Anterior cingulate cortex (tissue), 58 donors: ENCODE measurements around the gene ID3.

ENCODE experiments used
- DNase-seq, 58 donors: peaks; one replicate each; lab custom pipeline; 2025; lab: John Stamatoyannopoulos, UW

ID3 gene

DNA sequence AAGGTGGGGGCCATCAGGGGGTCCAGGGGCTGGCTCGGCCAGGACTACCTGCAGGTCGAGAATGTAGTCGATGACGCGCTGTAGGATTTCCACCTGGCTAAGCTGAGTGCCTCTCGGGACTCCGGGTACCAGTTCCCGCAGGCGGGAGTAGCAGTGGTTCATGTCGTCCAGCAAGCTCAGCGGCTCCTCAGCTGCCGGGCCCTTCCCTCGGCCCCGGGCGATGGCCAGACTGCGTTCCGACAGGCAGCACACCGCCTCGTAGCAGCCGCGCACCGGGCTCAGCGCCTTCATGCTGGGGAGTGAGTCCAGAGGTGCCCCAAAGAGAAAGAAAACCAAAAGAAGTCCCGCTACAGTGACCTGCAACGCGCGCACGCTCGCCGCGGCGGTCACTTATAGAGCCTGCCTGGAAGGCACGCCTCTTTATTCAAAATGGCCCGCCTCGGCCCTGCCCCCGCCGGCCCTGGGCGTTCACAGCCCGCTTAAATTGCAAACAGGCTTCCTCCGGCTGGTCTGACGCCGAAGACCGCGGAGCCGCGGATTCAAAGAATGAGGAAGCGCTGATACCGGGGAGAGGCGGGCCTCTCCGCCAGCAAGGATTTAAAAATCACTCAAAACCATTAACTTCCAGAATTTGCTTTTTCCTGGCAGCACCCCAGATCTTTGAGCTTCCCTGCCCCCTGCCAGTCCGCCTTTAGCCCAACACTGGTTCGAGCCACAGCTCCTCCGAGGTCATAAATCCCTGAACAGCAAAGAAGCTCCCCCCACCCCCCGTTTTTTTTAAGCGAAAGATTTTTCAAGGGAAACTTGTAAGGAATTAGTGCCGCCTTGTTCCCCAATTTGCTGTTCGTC is at the start of gene ID3:
Gene ID3, minus strand, starts transcription at position 366 of the 849 bp plus-strand sequence. Its CDS starts 75 bp downstream, at position 291.
- DNase-seq, result peak in 55 of 58 donors; percentile 19 to 94 (median 79)

GRCh38 chr1:23607944-23608343 is 48.6 kb upstream of the ID3 start:
- no peak for DNase-seq

- DNase-seq, result no peak
These were observed 42.9 kb upstream of the ID3 start for GRCh38 chr1:23601968-23602876.

DNA sequence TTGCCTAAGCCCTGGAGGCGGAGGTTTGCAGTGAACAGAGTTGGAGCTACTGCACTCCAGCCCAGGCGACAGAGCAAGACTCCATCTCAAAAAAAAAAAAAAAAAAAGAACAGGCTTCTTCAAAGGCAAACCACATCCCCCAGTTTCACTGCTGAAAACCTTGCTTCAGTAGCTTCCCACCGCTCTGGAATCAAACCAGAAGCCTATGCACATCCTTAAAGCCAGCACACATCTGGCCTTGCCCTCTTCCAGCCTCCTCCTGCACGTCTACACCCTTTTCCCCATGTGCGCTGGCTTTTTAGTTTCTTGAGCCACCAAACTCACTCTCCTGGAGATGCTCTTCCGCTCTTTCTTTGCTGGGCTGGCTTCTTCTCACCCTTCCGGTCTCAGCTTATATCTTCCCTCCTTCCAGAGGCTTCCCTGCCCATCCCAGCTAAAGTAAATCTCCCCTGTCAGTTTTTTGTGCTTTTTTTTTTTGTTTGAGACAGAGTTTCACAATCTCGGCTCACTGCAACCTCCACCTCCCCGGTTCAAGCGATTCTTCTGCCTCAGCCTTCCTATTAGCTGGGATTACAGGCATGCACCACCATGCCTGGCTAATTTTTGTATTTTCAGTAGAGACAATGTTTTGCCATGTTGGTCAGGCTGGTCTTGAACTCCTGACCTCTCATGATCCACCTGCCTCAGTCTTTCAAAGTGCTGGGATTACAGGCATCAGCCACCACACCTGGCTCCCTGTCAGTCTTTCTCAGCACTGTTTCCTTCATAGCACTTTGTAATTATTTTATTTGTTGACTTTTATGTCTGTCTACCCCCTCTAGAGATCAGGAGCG is 42.0 kb upstream of the ID3 start:
- no peak for DNase-seq

GRCh38 chr1:23600283-23600682 is 41.0 kb upstream of the ID3 start:
- DNase-seq, result no peak

GRCh38 chr1:23599125-23599524 is 39.8 kb upstream of the ID3 start:
- DNase-seq, result no peak

GRCh38 chr1:23598424-23598823 is 39.1 kb upstream of the ID3 start:
- DNase-seq, result peak in 6 of 58 donors; percentile 2 to 19 (median 11)

GRCh38 chr1:23597635-23598388 is 38.5 kb upstream of the ID3 start:
- no peak for DNase-seq

DNA sequence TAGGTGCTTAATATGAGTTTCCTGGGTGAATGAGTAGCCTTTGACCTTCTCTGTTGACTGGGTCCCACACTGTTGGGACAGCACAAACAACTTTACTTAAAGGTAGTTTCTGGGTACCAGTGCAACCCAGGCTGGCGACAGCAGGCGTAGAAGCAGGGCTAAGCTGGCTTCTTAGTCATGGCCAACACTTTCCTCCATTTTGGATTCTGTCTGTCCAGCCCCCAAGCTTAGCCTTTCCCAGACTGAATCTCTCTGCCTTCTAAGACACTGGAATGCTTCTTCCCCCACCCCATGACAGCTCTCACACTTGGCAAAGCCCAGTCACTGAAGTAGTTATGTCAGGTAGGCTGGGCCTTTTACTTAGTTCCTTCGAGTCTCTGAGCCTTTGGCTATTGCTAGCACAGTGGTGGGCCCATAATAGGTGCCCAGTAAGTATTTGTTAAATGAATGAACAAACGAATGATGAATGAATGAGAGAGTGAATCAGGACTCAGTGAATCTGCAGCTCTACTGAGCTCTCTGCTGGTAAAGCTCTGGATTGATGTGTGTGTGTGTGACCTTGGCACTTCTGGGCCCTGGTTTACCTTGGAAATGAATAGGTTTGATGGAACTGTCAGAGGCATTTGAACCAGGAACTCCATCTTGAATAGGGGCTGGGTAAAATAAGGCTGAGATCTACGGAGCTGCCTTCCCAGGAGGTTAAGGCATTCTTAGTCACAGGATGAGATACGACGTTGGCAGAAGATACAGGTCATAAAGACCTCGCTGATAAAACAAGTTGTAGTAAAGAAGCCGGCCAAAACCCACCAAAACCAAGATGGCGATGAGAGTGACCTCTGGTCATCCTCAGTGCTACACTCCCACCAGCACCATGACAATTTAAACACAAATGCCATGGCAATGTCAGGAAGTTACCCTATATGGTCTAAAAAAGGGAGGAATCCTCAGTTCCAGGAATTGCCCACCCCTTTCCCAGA is 37.4 kb upstream of the ID3 start:
- no peak for DNase-seq

DNA sequence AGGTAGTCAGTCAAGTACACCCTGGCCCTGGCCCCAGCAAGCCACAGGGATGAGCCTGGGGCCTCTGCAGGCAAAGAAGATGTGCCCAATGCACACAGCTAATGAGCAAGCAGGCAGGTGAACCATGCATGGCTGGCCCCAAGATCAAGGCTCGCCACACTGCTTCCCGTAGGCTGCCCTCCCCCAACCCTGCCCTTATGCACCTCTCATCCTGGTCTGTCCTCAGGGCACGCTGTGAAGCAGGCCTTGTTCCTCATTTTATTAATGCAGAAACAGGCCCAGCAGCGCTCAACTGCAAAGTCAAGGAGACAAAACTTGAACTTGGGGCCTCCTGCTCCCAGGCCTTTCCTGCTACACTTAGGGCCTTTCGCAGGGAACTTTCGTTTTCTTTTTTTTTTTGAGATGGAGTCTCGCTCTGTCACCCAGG is 35.6 kb upstream of the ID3 start:
- DNase-seq, result no peak

DNA sequence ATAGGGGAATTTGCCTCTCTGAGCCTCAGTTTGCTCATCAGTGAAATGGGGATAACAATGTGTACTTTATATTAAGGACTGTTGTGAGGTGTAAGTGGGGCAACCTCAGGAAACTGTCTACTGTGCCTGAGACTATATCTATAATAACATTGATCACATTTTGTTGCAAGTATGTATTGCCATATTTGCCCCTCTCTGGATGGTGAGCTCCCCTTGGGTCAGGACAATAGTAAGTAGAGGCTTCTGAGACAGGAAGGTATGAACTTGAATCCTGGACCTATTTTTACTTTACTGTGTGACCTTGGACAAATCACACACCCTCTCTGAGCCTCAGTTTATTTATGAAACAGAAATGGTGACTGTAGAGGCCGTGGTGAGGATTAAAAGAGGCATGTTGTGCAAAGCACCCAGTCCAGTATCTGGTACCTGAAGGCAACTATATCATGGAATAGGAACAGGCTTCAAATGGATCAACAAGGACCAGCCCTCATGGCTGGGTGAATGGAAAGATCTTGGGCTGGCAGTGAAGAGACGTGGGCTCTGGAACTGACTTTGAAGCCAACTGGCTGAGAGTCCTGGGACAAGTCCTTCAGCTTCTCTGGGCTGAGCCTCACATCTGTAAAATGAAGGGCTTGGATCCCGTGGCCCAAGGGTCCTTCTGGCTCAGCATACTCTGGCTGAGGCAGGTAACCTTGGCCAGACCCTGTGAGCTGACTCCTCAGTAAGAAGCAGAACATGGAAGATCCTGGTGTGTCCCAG is 35.0 kb upstream of the ID3 start:
- DNase-seq, result no peak

DNA sequence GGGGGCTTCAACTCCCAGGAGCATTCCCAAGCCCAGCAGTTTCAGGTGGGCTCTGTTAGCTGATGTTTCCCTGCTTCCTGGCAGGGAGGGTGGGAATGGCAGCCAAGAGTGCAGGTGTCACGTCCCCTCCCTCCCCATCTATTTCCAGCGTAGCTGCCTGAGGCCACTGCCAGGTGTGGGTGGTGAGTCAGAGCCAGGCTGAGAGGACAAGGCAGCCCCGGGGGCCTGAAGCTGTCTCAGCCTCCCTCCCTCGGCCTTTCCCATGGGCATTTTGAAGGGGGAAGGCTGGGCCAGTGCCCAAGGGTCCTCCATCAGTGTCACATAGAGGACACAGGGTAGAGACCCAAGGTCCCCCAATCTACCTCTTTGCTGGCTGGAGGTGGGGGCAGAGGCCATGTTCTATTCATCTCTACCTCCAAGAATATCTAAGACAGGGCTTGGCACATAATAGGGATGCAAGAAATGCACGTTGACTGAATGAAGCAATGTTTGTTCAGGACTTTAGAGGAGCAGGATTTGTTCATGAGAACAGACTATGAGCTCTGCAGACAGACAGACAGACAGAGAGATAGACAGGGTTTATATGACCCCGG is 34.4 kb upstream of the ID3 start:
- DNase-seq, result no peak

DNA sequence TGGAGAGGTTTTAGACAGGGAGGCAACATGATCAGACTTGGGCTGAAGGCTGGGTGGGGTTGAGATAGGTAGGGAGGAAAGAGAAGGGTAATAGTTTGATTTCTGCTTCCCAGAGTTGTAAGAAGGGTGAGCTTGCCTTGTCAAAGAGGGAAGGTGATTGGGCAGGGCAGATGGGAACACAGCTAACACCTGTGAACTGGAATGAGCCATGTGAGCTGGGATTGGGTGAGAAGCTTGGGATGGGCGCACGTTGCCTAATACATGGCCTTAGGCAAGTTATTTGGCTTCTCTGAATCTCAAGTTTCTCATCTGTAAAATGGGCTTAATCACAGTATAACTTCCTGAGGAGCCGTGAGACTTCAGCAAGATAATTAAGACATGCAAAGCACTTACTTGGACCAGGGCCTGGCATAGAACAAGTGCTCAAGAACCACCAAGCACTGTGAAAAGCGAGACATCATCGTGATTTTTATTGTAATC is 33.8 kb upstream of the ID3 start:
- DNase-seq, result no peak

DNA sequence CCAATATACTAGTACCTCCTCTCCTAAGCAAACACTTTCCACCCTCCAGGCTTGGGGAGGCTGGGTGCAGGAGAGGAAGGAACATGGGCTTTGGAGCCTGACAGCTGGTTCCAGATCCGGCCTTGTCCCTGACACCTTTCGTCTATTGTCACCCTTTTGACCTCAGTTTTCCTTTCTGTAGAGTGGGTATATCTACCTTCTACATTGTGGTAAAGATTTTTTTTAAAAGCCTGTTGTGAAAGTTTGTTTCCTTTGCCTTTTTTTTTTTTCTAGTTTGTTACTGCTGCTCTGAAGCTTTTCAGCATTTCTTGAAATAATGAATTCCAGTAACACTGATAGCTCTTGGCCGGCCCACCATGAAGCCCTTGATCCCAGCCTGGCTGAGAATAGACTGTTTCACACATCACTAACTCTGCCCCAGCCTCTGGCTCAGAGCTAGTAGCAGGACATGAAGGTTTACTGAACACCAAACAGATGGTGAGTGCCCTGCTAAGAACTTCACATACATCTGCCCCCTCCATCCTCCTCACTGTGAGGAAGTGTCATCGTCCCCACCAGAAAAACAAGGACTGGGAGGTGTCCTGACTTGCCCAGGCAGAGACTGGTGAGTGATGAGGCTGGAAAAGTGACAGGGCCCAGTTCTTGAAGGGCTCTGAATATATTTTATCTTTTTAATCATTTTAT is 33.0 kb upstream of the ID3 start:
- DNase-seq, result no peak

- DNase-seq, result no peak
These were observed 32.3 kb upstream of the ID3 start for GRCh38 chr1:23591460-23592208.
